ENCODE data around the gene PHEX.
A peak's percentile ranks its signal among the peaks of the same experiment; 100 is the strongest.

Gene PHEX

GRCh38 chrX:22090181-22090580 lies 58.1 kb downstream of the PHEX start:
- DNase-seq (ENCODE audit: low read depth in 1 of 2, low spot score in 1 of 2): no peak
- TF ChIP-seq, protein P1, sequence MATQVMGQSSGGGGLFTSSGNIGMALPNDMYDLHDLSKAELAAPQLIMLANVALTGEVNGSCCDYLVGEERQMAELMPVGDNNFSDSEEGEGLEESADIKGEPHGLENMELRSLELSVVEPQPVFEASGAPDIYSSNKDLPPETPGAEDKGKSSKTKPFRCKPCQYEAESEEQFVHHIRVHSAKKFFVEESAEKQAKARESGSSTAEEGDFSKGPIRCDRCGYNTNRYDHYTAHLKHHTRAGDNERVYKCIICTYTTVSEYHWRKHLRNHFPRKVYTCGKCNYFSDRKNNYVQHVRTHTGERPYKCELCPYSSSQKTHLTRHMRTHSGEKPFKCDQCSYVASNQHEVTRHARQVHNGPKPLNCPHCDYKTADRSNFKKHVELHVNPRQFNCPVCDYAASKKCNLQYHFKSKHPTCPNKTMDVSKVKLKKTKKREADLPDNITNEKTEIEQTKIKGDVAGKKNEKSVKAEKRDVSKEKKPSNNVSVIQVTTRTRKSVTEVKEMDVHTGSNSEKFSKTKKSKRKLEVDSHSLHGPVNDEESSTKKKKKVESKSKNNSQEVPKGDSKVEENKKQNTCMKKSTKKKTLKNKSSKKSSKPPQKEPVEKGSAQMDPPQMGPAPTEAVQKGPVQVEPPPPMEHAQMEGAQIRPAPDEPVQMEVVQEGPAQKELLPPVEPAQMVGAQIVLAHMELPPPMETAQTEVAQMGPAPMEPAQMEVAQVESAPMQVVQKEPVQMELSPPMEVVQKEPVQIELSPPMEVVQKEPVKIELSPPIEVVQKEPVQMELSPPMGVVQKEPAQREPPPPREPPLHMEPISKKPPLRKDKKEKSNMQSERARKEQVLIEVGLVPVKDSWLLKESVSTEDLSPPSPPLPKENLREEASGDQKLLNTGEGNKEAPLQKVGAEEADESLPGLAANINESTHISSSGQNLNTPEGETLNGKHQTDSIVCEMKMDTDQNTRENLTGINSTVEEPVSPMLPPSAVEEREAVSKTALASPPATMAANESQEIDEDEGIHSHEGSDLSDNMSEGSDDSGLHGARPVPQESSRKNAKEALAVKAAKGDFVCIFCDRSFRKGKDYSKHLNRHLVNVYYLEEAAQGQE (IDR thresholded peaks at IDR 0.05; ENCODE audit: insufficient replicate concordance, low read depth): no peak
- TF ChIP-seq SPI1 (IDR thresholded peaks at IDR 0.05; ENCODE audit: borderline replicate concordance, low read depth): no peak
- TF ChIP-seq, protein P2, sequence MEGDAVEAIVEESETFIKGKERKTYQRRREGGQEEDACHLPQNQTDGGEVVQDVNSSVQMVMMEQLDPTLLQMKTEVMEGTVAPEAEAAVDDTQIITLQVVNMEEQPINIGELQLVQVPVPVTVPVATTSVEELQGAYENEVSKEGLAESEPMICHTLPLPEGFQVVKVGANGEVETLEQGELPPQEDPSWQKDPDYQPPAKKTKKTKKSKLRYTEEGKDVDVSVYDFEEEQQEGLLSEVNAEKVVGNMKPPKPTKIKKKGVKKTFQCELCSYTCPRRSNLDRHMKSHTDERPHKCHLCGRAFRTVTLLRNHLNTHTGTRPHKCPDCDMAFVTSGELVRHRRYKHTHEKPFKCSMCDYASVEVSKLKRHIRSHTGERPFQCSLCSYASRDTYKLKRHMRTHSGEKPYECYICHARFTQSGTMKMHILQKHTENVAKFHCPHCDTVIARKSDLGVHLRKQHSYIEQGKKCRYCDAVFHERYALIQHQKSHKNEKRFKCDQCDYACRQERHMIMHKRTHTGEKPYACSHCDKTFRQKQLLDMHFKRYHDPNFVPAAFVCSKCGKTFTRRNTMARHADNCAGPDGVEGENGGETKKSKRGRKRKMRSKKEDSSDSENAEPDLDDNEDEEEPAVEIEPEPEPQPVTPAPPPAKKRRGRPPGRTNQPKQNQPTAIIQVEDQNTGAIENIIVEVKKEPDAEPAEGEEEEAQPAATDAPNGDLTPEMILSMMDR (IDR thresholded peaks at IDR 0.05; ENCODE audit: insufficient read depth, low read length): no peak
- TF ChIP-seq POLR2AphosphoS5 (IDR thresholded peaks at IDR 0.05; ENCODE audit: low read depth): no peak
- TF ChIP-seq GABPA (IDR thresholded peaks at IDR 0.05; ENCODE audit: low read depth): no peak
- Histone ChIP-seq H3K4me3 (replicated peaks; ENCODE audit: insufficient read depth, low read length) (no peak overlapping the region), H3K27me3 (ENCODE audit: insufficient read depth, poor library complexity, severe bottlenecking) (no peaks in the 10 kb centered on the region), H3K27ac (replicated peaks) (no peak overlapping the region)

DNA sequence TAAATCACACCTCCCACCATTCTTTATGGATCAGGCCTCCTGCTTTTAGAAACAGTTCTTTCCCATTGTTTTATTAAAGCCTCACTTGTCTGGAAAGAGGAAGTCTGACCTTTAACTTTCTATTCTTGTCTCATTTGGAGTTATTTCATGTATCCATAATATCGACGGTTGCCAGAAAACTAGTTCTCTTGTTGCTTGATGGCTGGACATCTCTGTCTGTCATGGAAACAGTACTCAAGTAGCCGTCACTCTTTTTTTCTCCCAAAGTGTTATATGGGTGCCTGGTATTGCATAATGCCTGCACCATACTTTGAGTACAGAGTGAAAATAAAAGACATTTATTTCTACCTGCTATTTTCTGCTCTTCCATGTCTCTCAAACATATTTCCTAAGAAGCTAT lies 61.4 kb downstream of the PHEX start:
- H3K27me3 ChIP-seq (ENCODE audit: insufficient read depth, poor library complexity, severe bottlenecking): no peaks in the 10 kb centered on the region
- no peak for DNase-seq (ENCODE audit: low read depth in 1 of 2, low spot score in 1 of 2)
- H3K27ac ChIP-seq (replicated peaks): no peak overlapping the region
- no peak overlapping the region for H3K4me3 ChIP-seq (replicated peaks; ENCODE audit: insufficient read depth, low read length)
- TF ChIP-seq, protein P2 (IDR thresholded peaks at IDR 0.05; ENCODE audit: insufficient read depth, low read length): no peak
- TF ChIP-seq SPI1 (IDR thresholded peaks at IDR 0.05; ENCODE audit: borderline replicate concordance, low read depth) (peak; percentile 41; the same call in 1 of the 2 replicates), GABPA (IDR thresholded peaks at IDR 0.05; ENCODE audit: low read depth) (no peak), POLR2AphosphoS5 (IDR thresholded peaks at IDR 0.05; ENCODE audit: low read depth) (no peak)
- TF ChIP-seq, protein P1 (IDR thresholded peaks at IDR 0.05; ENCODE audit: insufficient replicate concordance, low read depth): no peak

DNA sequence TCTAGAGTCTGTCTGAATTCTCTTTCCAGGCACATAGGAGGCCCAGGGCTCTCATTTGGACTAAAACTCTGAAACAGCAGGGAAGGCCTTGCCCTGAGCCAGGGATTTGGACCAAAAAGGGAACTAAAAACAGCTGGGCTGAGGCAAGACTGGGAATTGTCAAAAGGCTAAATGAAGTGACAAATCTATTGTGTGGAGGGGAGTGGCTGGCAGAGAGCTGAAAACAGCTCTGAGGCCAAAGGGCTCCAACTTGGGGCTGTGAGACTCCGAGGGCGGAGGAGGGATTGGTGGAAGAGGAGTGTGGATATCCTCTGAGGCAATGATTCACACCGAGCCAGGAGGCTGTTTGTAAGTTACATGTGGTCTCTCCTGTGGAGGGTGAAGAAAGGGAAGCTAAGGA lies 63.2 kb downstream of the PHEX start:
- TF ChIP-seq, protein P2 (IDR thresholded peaks at IDR 0.05; ENCODE audit: insufficient read depth, low read length): no peak
- TF ChIP-seq SPI1 (IDR thresholded peaks at IDR 0.05; ENCODE audit: borderline replicate concordance, low read depth) (no peak), GABPA (IDR thresholded peaks at IDR 0.05; ENCODE audit: low read depth) (no peak)
- TF ChIP-seq, protein P1 (IDR thresholded peaks at IDR 0.05; ENCODE audit: insufficient replicate concordance, low read depth): no peak
- Histone ChIP-seq H3K27ac (replicated peaks) (no peak overlapping the region), H3K27me3 (ENCODE audit: insufficient read depth, poor library complexity, severe bottlenecking) (no peaks in the 10 kb centered on the region), H3K4me3 (replicated peaks; ENCODE audit: insufficient read depth, low read length) (no peak overlapping the region)
- no peak for DNase-seq (ENCODE audit: low read depth in 1 of 2, low spot score in 1 of 2)
